Loucy (cell line): ENCODE measurements around the gene FHIT.

Source experiments
- EZH2phosphoT487 ChIP-seq: fragments of 200-600 bp; IDR thresholded peaks from 2 replicates; pipeline ENCODE4 v1.6.1; 2018; ENCODE audit warnings: antibody characterized with exemption, mild to moderate bottlenecking, moderate library complexity, borderline replicate concordance
- TF ChIP-seq, protein P1 (sequence below): fragments of 200-600 bp; sonication (generic); conservative IDR thresholded peaks from 2 replicates; pipeline ENCODE4 v1.5.1; 2014; ENCODE audit warnings: mild to moderate bottlenecking, antibody characterized with exemption, low read length

DNA sequence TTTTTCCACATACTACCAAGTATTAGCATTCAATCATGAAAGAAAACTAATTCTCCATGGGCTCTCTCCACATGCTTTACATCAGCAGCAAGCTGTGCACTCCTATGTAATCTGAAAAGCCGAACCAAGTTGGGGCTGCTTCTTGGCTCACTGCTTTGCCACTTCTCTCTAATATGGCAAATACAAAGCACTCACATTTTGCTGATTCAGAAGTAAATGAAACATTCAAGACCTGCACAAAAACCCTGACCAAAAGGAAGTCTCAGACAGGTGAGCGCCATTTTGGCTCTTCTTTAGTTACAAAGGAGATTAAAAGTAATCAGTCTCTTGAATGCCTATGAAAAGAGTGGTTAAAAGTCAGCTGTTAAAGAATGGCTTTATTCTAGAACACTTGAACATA is 915.2 kb downstream of the FHIT start:
- TF ChIP-seq, protein P1, sequence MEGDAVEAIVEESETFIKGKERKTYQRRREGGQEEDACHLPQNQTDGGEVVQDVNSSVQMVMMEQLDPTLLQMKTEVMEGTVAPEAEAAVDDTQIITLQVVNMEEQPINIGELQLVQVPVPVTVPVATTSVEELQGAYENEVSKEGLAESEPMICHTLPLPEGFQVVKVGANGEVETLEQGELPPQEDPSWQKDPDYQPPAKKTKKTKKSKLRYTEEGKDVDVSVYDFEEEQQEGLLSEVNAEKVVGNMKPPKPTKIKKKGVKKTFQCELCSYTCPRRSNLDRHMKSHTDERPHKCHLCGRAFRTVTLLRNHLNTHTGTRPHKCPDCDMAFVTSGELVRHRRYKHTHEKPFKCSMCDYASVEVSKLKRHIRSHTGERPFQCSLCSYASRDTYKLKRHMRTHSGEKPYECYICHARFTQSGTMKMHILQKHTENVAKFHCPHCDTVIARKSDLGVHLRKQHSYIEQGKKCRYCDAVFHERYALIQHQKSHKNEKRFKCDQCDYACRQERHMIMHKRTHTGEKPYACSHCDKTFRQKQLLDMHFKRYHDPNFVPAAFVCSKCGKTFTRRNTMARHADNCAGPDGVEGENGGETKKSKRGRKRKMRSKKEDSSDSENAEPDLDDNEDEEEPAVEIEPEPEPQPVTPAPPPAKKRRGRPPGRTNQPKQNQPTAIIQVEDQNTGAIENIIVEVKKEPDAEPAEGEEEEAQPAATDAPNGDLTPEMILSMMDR, result no peak
- no peak for TF ChIP-seq EZH2phosphoT487
